ENCODE data around the gene MAPK4.

MAPK4 gene

DNA sequence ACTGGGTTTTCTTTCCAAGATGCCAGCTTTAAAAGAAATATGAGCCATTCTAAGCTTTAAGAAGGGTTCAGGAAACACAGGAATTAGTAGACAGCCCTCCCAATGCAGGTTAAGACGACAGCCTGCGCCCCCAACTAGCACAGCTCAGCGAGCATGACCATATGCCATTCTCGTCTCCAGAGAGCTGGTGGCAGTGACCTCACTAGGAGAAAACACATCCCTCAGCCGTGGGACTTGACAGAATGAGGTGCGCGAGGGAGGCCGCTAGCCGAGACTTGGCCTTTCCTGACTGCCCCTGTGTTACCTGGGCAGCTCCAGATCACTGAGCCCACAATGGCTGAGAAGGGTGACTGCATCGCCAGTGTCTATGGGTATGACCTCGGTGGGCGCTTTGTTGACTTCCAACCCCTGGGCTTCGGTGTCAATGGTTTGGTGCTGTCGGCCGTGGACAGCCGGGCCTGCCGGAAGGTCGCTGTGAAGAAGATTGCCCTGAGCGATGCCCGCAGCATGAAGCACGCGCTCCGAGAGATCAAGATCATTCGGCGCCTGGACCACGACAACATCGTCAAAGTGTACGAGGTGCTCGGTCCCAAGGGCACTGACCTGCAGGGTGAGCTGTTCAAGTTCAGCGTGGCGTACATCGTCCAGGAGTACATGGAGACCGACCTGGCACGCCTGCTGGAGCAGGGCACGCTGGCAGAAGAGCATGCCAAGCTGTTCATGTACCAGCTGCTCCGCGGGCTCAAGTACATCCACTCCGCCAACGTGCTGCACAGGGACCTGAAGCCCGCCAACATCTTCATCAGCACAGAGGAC lies 103.9 kb downstream of the MAPK4 start:
- no peak for DNase-seq (ENCODE audit: extremely low read depth, low read depth)
- TF ChIP-seq, protein P1, sequence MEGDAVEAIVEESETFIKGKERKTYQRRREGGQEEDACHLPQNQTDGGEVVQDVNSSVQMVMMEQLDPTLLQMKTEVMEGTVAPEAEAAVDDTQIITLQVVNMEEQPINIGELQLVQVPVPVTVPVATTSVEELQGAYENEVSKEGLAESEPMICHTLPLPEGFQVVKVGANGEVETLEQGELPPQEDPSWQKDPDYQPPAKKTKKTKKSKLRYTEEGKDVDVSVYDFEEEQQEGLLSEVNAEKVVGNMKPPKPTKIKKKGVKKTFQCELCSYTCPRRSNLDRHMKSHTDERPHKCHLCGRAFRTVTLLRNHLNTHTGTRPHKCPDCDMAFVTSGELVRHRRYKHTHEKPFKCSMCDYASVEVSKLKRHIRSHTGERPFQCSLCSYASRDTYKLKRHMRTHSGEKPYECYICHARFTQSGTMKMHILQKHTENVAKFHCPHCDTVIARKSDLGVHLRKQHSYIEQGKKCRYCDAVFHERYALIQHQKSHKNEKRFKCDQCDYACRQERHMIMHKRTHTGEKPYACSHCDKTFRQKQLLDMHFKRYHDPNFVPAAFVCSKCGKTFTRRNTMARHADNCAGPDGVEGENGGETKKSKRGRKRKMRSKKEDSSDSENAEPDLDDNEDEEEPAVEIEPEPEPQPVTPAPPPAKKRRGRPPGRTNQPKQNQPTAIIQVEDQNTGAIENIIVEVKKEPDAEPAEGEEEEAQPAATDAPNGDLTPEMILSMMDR (IDR thresholded peaks at IDR 0.05; ENCODE audit: low read depth, low read length): no peak

DNA sequence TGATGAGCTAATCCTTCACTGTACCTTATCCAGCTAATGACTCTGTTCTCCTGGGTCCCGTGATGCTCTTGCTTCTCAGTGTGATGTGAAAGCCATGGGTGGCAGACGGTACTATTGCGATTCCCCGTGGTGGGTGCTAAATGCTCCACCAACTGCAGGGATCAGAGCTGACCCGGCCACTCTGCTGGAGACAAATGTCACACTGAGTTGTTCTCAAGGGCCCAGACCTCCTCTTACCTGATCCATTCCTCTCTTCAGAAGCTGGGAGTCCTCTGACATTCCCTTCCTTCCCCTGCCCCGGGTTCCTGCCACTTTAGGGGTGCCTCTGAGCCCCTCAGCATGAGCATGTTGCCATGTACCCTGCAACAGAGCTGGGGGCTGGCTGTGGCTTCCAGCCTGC lies 105.1 kb downstream of the MAPK4 start:
- no peak for DNase-seq (ENCODE audit: extremely low read depth, low read depth)
- TF ChIP-seq, protein P1 (IDR thresholded peaks at IDR 0.05; ENCODE audit: low read depth, low read length): no peak

DNA sequence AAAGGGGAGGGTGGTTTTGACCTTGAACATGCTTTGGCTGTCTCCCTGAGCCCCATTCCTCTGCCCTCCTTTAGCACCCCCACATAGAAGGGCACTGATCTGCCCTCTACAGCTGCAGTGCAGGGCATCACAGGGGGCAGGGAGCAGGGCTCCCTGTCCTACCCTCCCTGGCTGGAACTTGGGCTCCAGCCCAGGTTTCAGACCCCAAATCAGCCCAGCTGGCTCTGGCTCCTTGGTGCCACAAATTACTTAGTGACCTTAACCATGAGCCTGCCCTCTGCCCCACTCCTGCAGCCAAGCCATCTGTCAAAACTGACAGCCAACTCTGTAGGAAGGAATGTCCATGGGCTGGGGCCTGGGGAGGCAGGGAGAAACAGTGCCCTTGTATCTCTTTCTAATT lies 105.6 kb downstream of the MAPK4 start:
- TF ChIP-seq, protein P1 (IDR thresholded peaks at IDR 0.05; ENCODE audit: low read depth, low read length): no peak
- DNase-seq (ENCODE audit: extremely low read depth, low read depth): no peak

DNA sequence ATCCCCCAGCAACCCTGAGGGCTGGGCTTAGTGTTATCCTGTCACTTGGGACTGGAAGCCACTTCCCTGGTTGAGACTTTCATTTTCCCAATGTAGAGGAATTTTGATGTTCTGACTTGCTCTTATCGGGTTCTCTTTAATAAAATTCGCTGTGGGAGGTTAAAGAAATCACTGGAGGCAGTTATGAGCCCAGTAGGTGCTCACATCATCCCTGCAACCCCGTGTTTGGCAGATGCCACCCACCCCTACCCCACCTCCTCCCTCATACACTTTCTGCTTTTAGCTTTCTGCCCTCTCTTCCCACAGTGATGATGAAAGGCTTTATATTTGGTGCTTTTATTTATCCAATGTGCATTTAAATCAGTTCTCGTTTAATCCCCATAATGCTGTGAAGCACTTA lies 106.6 kb downstream of the MAPK4 start:
- DNase-seq (ENCODE audit: extremely low read depth, low read depth): no peak
- TF ChIP-seq, protein P1 (IDR thresholded peaks at IDR 0.05; ENCODE audit: low read depth, low read length): no peak

DNA sequence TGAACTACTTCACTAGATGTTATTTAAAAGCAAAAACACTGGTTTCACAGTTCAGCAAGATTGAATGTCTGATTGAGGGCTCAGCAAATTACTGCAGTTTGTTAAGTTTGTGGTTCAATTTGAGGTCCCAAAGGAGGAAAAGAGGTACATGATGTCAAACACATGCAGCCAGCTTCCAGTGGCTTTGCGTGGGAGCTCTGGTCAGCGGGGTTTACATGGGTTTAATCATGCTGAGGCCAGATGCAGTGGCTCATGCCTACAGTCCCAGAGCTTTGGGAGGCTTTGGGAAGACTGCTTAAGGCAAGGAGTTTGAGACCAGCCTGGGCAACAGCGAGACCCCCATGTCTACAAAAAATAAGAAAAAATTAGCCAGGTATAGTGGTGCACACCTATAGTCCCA lies 111.5 kb downstream of the MAPK4 start:
- TF ChIP-seq, protein P1 (IDR thresholded peaks at IDR 0.05; ENCODE audit: low read depth, low read length): no peak
- DNase-seq (ENCODE audit: extremely low read depth, low read depth): no peak

DNA sequence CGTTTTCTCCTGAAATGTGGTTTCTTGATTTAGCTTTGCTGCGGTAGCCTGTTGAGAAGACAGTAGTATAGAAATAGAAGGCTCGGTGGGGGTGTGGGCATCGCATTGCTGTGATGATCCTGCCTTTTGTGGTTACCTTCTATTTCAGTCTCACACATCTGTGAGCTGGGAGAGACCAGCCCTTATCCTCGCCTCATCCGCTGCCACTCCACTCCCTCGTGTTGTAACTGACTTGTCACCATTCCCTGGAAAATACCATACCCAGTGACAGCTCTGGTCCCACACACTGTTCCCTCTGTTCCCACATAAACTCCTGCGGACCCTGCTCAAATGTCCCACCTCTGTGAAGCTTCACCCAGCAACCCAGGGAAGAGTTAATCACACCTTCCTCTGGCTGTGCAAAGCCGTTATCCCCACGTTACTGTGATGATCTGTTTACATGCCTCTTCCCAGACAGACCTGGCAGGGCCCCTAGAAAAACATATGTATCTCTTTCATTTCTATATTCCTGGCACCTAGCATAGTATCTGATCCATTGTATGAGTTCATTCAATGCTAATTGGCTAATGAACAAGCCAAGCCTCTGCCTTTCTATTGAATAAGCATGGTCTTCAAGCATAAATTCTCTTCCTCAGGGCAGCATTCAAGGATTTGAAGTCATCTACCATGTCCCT lies 114.6 kb downstream of the MAPK4 start:
- no peak for DNase-seq (ENCODE audit: extremely low read depth, low read depth)

DNA sequence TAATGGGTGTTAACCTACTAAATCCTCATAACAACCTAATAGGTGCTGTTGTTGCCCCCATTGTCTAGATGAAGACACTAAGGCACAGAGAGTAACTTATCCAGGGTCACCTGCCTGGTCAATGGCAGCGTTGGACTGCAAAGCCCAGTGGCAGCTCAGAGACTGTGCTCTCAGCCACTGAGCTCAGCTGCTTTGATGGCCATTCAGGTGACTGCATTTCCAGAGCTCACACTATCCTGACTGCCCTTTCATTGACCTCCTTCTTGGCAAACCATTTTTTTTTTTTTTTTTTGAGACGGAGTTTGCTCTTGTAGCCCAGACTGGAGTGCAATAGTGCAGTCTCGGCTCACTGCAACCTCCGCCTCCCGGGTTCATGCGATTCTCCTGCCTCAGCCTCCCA lies 115.2 kb downstream of the MAPK4 start:
- TF ChIP-seq, protein P1 (IDR thresholded peaks at IDR 0.05; ENCODE audit: low read depth, low read length): no peak
- DNase-seq (ENCODE audit: extremely low read depth, low read depth): no peak

More for the DNA sequence above, 114.6 kb downstream of the MAPK4 start:
- TF ChIP-seq, protein P1 (IDR thresholded peaks at IDR 0.05; ENCODE audit: low read depth, low read length): no peak
